Measurements from ENCODE around the gene PDX1. TPM values are rescaled to one million over a fixed set of nuclear protein-coding genes. Genes with fewer than 3 reads are reported as not detected.

PDX1 gene
- total RNA-seq, 4 donors from 2014 or later = 0.16 TPM; not detected in 3

DNA sequence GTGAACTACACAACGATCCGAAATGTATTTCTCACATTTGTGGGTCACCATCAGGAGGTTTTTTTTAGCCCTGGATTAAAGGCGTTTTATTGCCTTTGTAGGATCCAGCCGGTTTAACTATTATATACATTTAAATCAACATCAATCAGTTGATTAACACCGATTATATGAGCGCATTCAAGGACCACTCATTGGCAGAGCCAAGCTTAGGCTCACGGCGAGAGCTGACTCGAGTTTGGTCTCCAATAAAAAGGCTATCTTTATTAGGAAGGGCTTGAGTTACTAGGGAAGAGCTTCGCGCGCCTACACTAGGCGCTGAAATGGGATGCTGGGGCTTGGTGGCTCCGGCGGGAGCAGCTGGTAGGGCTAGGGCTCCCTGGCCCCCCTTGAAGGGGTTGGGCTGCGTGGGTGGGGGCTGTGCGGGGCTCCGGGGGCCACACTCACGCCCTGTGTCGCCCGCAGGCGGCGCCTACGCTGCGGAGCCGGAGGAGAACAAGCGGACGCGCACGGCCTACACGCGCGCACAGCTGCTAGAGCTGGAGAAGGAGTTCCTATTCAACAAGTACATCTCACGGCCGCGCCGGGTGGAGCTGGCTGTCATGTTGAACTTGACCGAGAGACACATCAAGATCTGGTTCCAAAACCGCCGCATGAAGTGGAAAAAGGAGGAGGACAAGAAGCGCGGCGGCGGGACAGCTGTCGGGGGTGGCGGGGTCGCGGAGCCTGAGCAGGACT, 4.2 kb downstream of the PDX1 start:
- intact Hi-C loops (cut with DNase I; ENCODE audit: low total_unique reads) = loop anchor here (2.0 kb wide), 1 partner anchor 25 kb away; no protein-coding TSS in a partner anchor
- no peak overlapping the region for H3K4me3 ChIP-seq
- TF ChIP-seq POLR2A (IDR thresholded peaks at IDR 0.05) (no peak), EP300 (IDR thresholded peaks at IDR 0.05; ENCODE audit: low read depth) (no peak), POLR2AphosphoS5 (IDR thresholded peaks at IDR 0.05) (no peak), CTCF (IDR thresholded peaks at IDR 0.05) (no peak)
- H3K9me3 ChIP-seq = no peaks in the 10 kb centered on the region
- in situ Hi-C loops (cut with MboI; ENCODE audit: low pct_ligation_motif_present in 1 of 4, low pct_unique_long_range_greater_than_20kb in 1 of 4, low sequenced_read_pairs in 3 of 4) = no loop called here
- peaks cover 0 to 44% (median 33%) of the 10 kb centered on the region in 4 donors for H3K4me1 ChIP-seq
- H3K27me3 ChIP-seq = peaks cover 100% of the 10 kb centered on the region
- 5 to 33% methylated on average over 2 to 48 of the region's 48 CpGs for WGBS, 2 donors (ENCODE audit: low coverage in 1 of 2)
- DNase-seq = no peak
- H3K27ac ChIP-seq = no peak overlapping the region
- no peaks in the 10 kb centered on the region for H3K36me3 ChIP-seq

DNA sequence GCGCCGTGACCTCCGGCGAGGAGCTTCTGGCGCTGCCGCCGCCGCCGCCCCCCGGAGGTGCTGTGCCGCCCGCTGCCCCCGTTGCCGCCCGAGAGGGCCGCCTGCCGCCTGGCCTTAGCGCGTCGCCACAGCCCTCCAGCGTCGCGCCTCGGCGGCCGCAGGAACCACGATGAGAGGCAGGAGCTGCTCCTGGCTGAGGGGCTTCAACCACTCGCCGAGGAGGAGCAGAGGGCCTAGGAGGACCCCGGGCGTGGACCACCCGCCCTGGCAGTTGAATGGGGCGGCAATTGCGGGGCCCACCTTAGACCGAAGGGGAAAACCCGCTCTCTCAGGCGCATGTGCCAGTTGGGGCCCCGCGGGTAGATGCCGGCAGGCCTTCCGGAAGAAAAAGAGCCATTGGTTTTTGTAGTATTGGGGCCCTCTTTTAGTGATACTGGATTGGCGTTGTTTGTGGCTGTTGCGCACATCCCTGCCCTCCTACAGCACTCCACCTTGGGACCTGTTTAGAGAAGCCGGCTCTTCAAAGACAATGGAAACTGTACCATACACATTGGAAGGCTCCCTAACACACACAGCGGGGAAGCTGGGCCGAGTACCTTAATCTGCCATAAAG, 4.8 kb downstream of the PDX1 start:
- in situ Hi-C loops (cut with MboI; ENCODE audit: low pct_ligation_motif_present in 1 of 4, low pct_unique_long_range_greater_than_20kb in 1 of 4, low sequenced_read_pairs in 3 of 4) (no loop called here), intact Hi-C loops (cut with DNase I; ENCODE audit: low total_unique reads) (loop anchor here (2.0 kb wide), 1 partner anchor 24 kb away; no protein-coding TSS in a partner anchor)
- TF ChIP-seq CTCF (IDR thresholded peaks at IDR 0.05) (no peak), POLR2AphosphoS5 (IDR thresholded peaks at IDR 0.05) (no peak), EP300 (IDR thresholded peaks at IDR 0.05; ENCODE audit: low read depth) (no peak), POLR2A (IDR thresholded peaks at IDR 0.05) (no peak)
- Histone ChIP-seq H3K27me3 (peaks cover 100% of the 10 kb centered on the region), H3K9me3 (no peaks in the 10 kb centered on the region), H3K4me1 (peaks cover 0 to 39% (median 31%) of the 10 kb centered on the region in 4 donors), H3K4me3 (no peak overlapping the region), H3K36me3 (no peaks in the 10 kb centered on the region), H3K27ac (no peak overlapping the region)
- DNase-seq = no peak
- WGBS, 2 donors (ENCODE audit: low coverage in 1 of 2) = 4 to 20% methylated on average over 2 to 29 of the region's 46 CpGs

DNA sequence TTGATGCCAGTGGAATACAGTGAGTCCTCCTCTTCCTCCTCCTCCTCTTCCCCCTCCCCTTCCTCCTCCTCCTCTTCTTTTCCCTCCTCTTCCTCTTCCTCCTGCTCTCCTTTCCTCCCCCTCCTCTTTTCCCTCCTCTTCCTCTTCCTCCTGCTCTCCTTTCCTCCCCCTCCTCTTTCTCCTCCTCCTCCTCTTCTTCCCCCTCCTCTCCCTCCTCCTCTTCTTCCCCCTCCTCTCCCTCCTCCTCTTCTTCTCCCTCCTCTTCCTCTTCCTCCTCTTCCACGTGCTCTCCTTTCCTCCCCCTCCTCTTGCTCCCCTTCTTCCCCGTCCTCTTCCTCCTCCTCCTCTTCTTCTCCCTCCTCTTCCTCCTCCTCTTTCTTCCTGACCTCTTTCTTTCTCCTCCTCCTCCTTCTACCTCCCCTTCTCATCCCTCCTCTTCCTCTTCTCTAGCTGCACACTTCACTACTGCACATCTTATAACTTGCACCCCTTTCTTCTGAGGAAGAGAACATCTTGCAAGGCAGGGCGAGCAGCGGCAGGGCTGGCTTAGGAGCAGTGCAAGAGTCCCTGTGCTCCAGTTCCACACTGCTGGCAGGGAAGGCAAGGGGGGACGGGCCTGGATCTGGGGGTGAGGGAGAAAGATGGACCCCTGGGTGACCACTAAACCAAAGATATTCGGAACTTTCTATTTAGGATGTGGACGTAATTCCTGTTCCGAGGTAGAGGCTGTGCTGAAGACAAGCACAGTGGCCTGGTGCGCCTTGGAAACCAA, 5.6 kb downstream of the PDX1 start:
- Histone ChIP-seq H3K27me3 (peaks cover 100% of the 10 kb centered on the region), H3K36me3 (no peaks in the 10 kb centered on the region), H3K27ac (no peak overlapping the region), H3K9me3 (no peaks in the 10 kb centered on the region), H3K4me1 (peaks cover 0 to 31% (median 23%) of the 10 kb centered on the region in 4 donors), H3K4me3 (no peak overlapping the region)
- no peak for DNase-seq
- TF ChIP-seq POLR2AphosphoS5 (IDR thresholded peaks at IDR 0.05) = no peak
- in situ Hi-C loops (cut with MboI; ENCODE audit: low pct_ligation_motif_present in 1 of 4, low pct_unique_long_range_greater_than_20kb in 1 of 4, low sequenced_read_pairs in 3 of 4) = no loop called here
- intact Hi-C loops (cut with DNase I; ENCODE audit: low total_unique reads) = loop anchor here (2.0 kb wide), 1 partner anchor 23 kb away; no protein-coding TSS in a partner anchor
- WGBS, 2 donors (ENCODE audit: low coverage in 1 of 2) = 42 to 81% methylated on average over 6 to 9 of the region's 9 CpGs

GRCh38 chr13:27926644-27927434, 7.0 kb downstream of the PDX1 start:
- DNase-seq = no peak
- H3K9me3 ChIP-seq = no peaks in the 10 kb centered on the region
- no peak for TF ChIP-seq CTCF (IDR thresholded peaks at IDR 0.05)
- TF ChIP-seq POLR2A (IDR thresholded peaks at IDR 0.05) = no peak
- no peak for TF ChIP-seq EP300 (IDR thresholded peaks at IDR 0.05; ENCODE audit: low read depth)
- no peak for TF ChIP-seq POLR2AphosphoS5 (IDR thresholded peaks at IDR 0.05)
- H3K4me1 ChIP-seq = peaks cover 0 to 17% (median 9%) of the 10 kb centered on the region in 4 donors
- peaks cover 100% of the 10 kb centered on the region for H3K27me3 ChIP-seq
- no peak overlapping the region for H3K4me3 ChIP-seq
- 7 to 14% methylated on average over 12 to 35 of the region's 35 CpGs for WGBS, 2 donors (ENCODE audit: low coverage in 1 of 2)
- in situ Hi-C loops (cut with MboI; ENCODE audit: low pct_ligation_motif_present in 1 of 4, low pct_unique_long_range_greater_than_20kb in 1 of 4, low sequenced_read_pairs in 3 of 4) (no loop called here), intact Hi-C loops (cut with DNase I; ENCODE audit: low total_unique reads) (no loop called here)
- no peaks in the 10 kb centered on the region for H3K36me3 ChIP-seq
- H3K27ac ChIP-seq = no peak overlapping the region
